Astrocyte (in vitro differentiated cells and primary cell): ENCODE results near the gene UGGT2. TPM values are rescaled to one million over a fixed set of nuclear protein-coding genes. Genes with fewer than 3 reads are reported as not detected.

ENCODE experiments used
- DNase-seq: peaks from one replicate; pipeline ENCODE4 v3.0.0-alpha.2; 2010; ENCODE audit warnings: low read depth
- FAIRE-seq: peaks from 2 replicates; lab custom pipeline; 2011; peaks lifted over from hg19 to GRCh38; lab: Jason Lieb, UNC
- H2AFZ ChIP-seq: 2 replicates; pipeline ENCODE4 v1.6.0; 2012; ENCODE audit warnings: low read depth, low read length, inconsistent platforms
- H3K27ac ChIP-seq: 2 replicates; pipeline ENCODE4 v1.5.1; 2011; ENCODE audit warnings: low read depth, low read length, inconsistent platforms
- H3K27me3 ChIP-seq: 2 replicates; pipeline ENCODE4 v1.6.0; 2011; ENCODE audit warnings: low read length, inconsistent platforms; ENCODE audit not compliant: insufficient read depth
- H3K36me3 ChIP-seq: 2 replicates; pipeline ENCODE4 v1.5.1; 2011; ENCODE audit warnings: low read length, inconsistent platforms; ENCODE audit not compliant: insufficient read depth
- H3K4me1 ChIP-seq: 2 replicates; pipeline ENCODE4 v1.5.1; 2011; ENCODE audit warnings: low read length, inconsistent platforms; ENCODE audit not compliant: insufficient read depth
- H3K4me2 ChIP-seq: 2 replicates; pipeline ENCODE4 v1.6.0; 2012; ENCODE audit warnings: low read length, inconsistent platforms
- H3K4me3 ChIP-seq: 2 replicates; pipeline ENCODE4 v1.5.1; 2011; ENCODE audit warnings: low read depth, mild to moderate bottlenecking, low read length, inconsistent platforms; ENCODE audit not compliant: insufficient read depth
- H3K79me2 ChIP-seq: 2 replicates; pipeline ENCODE4 v1.6.0; 2012; ENCODE audit warnings: mild to moderate bottlenecking, low read length, inconsistent platforms; ENCODE audit not compliant: insufficient read depth
- H3K9ac ChIP-seq: 2 replicates; pipeline ENCODE4 v1.6.0; 2012; ENCODE audit warnings: mild to moderate bottlenecking, low read length, inconsistent platforms
- H3K9me3 ChIP-seq: 2 replicates; pipeline ENCODE4 v1.5.1; 2012; ENCODE audit warnings: low read depth, mild to moderate bottlenecking, low read length, inconsistent platforms; ENCODE audit not compliant: insufficient read depth
- H4K20me1 ChIP-seq: 2 replicates; pipeline ENCODE4 v1.6.0; 2012; ENCODE audit warnings: low read length, inconsistent platforms; ENCODE audit not compliant: insufficient read depth
- H3K27ac Mint-ChIP-seq: one replicate; pipeline ENCODE4 v1.8.0; 2021; ENCODE audit warnings: mild to moderate bottlenecking, mixed read lengths; ENCODE audit not compliant: unreplicated experiment
- H3K27me3 Mint-ChIP-seq: one replicate; pipeline ENCODE4 v1.8.0; 2021; ENCODE audit warnings: low read depth, mixed read lengths; ENCODE audit not compliant: unreplicated experiment
- H3K36me3 Mint-ChIP-seq: one replicate; pipeline ENCODE4 v1.8.0; 2021; ENCODE audit warnings: low read depth, mixed read lengths; ENCODE audit not compliant: unreplicated experiment
- H3K4me1 Mint-ChIP-seq: one replicate; pipeline ENCODE4 v1.8.0; 2021; ENCODE audit warnings: low read depth, mixed read lengths; ENCODE audit not compliant: unreplicated experiment
- H3K4me3 Mint-ChIP-seq: one replicate; pipeline ENCODE4 v1.8.0; 2021; ENCODE audit warnings: mild to moderate bottlenecking, moderate library complexity, mixed read lengths; ENCODE audit not compliant: unreplicated experiment
- H3K9me3 Mint-ChIP-seq: one replicate; pipeline ENCODE4 v1.8.0; 2021; ENCODE audit warnings: mild to moderate bottlenecking, mixed read lengths; ENCODE audit not compliant: unreplicated experiment
- EZH2 ChIP-seq: IDR thresholded peaks from 2 replicates; pipeline ENCODE4 v1.6.1; 2012; ENCODE audit warnings: mild to moderate bottlenecking, low read length, inconsistent platforms; ENCODE audit not compliant: insufficient read depth
- total RNA-seq: library from RNA; stranded (reverse); gene quantifications from 2 replicates; pipeline ENCODE4 v1.2.1, GENCODE V29; 2021
- TF ChIP-seq, protein P1 (sequence below): IDR thresholded peaks from 2 replicates; pipeline ENCODE4 v1.5.1; 2011; ENCODE audit warnings: low read depth, mild to moderate bottlenecking, inconsistent platforms, low read length, moderate library complexity; ENCODE audit not compliant: insufficient read depth

Gene UGGT2
- total RNA-seq, 1 donor from 2014 or later, result 36.2 TPM

DNA sequence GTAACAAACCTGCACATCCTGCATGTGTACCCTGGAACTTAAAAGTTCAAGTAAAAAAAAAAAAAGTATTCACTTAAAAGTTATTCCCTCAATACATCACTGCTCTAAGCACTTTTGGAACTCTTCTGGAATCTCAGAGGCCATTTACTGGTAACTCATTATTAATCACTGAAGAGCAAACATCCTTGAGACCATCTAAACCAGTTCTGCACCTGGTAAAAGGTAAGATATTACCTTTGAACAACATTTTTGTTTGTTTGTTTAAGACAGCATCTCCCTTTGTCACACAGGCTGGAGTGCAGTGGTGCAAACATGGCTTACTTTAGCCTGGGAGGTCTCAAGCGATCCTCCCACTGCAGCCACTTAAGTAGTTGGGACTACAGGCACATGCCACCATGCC lies 16.7 kb downstream of the UGGT2 start:
- Histone ChIP-seq H3K36me3 (no peaks in the 10 kb centered on the region), H3K4me2 (no peak overlapping the region), H3K27ac (no peak overlapping the region), H2AFZ (no peak overlapping the region), H3K79me2 (peaks cover 97% of the 10 kb centered on the region), H3K4me3 (no peak overlapping the region), H3K9ac (no peak overlapping the region), H4K20me1 (peaks cover 61% of the 10 kb centered on the region), H3K4me1 (no peaks in the 10 kb centered on the region), H3K9me3 (peaks cover 4% of the 10 kb centered on the region), H3K27me3 (no peaks in the 10 kb centered on the region)
- Mint-ChIP-seq H3K36me3 (peaks cover 4% of the 10 kb centered on the region), H3K27ac (no peak overlapping the region), H3K9me3 (no peaks in the 10 kb centered on the region), H3K4me3 (no peak overlapping the region), H3K4me1 (no peaks in the 10 kb centered on the region), H3K27me3 (no peaks in the 10 kb centered on the region)
- TF ChIP-seq EZH2, result no peak
- TF ChIP-seq, protein P1, sequence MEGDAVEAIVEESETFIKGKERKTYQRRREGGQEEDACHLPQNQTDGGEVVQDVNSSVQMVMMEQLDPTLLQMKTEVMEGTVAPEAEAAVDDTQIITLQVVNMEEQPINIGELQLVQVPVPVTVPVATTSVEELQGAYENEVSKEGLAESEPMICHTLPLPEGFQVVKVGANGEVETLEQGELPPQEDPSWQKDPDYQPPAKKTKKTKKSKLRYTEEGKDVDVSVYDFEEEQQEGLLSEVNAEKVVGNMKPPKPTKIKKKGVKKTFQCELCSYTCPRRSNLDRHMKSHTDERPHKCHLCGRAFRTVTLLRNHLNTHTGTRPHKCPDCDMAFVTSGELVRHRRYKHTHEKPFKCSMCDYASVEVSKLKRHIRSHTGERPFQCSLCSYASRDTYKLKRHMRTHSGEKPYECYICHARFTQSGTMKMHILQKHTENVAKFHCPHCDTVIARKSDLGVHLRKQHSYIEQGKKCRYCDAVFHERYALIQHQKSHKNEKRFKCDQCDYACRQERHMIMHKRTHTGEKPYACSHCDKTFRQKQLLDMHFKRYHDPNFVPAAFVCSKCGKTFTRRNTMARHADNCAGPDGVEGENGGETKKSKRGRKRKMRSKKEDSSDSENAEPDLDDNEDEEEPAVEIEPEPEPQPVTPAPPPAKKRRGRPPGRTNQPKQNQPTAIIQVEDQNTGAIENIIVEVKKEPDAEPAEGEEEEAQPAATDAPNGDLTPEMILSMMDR, result no peak
- no peak for DNase-seq
- no peak for FAIRE-seq

DNA sequence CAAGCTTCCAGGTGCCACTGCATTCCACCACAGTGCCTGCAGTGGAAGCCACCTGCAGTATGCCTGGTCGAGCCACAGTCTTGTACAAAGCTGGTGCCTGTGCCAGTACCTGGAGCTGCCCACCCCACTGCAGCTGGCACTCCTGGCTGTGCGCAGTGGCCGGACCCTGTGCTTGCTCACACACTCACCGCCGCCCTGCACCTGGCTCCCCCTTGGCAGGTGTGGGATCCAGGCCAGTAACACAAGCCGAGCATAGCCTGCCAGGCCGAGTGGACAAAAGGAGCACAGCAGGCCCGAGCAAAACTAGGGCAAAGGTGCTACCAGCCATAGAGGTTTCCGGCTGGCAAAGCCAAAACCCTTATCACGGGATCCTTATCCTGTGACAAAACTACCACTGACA lies 18.5 kb downstream of the UGGT2 start:
- no peak overlapping the region for H3K27ac ChIP-seq
- H3K27me3 ChIP-seq, result no peaks in the 10 kb centered on the region
- Mint-ChIP-seq H3K9me3 (no peaks in the 10 kb centered on the region), H3K27ac (no peak overlapping the region), H3K27me3 (no peaks in the 10 kb centered on the region), H3K4me3 (no peak overlapping the region), H3K36me3 (peaks cover 2% of the 10 kb centered on the region), H3K4me1 (no peaks in the 10 kb centered on the region)
- no peak overlapping the region for H3K9ac ChIP-seq
- no peaks in the 10 kb centered on the region for H3K36me3 ChIP-seq
- TF ChIP-seq, protein P1, result no peak
- no peak for TF ChIP-seq EZH2
- no peak overlapping the region for H3K4me2 ChIP-seq
- H3K4me1 ChIP-seq, result no peaks in the 10 kb centered on the region
- FAIRE-seq (no peak), DNase-seq (no peak)
- H2AFZ ChIP-seq, result no peak overlapping the region
- H3K79me2 ChIP-seq, result peaks cover 86% of the 10 kb centered on the region
- peaks cover 4% of the 10 kb centered on the region for H3K9me3 ChIP-seq
- H3K4me3 ChIP-seq, result no peak overlapping the region
- peaks cover 48% of the 10 kb centered on the region for H4K20me1 ChIP-seq

DNA sequence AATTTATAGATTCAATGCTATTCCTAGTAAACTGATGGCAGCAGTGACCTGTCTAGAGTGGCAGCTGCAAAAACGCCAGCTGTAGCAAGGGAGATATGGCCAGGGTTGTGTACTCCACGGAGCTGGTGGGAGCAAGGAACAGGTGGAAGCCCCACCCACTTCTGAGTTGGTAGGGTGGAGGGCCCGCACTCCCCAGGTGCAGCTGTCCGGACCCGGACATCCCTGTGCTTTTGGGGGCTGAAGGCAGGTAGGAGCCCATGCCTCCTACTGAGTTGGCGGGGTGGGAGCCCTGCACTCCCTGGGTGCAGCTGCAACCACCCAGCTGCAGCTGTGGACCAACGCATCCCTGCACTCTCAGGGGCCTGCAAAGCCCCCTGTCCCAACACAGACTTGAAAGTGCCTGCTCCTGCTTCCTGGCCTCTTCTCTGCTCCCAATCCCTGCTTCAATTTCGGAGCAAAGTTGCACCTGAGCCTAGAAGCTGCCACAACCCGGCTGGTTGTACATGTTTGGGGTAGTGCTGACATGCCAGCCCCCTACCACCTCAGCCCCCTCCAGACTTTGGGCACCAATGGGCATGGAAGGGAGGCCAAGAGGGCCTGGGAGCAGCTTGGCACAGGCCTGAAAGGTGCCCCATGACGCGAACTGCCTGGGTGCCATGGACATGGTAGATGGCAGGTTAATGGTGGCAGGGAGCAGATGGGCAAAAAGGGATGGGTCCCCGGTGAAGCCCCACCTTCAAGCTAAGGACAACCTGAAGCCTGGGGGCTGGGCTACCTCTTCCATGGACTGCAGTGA lies 19.8 kb downstream of the UGGT2 start:
- Mint-ChIP-seq H3K4me3 (no peak overlapping the region), H3K9me3 (no peaks in the 10 kb centered on the region), H3K36me3 (no peaks in the 10 kb centered on the region), H3K4me1 (no peaks in the 10 kb centered on the region), H3K27ac (no peak overlapping the region), H3K27me3 (no peaks in the 10 kb centered on the region)
- Histone ChIP-seq H3K27me3 (no peaks in the 10 kb centered on the region), H3K4me2 (no peak overlapping the region), H3K79me2 (peaks cover 74% of the 10 kb centered on the region), H3K4me3 (no peak overlapping the region), H3K9me3 (peaks cover 4% of the 10 kb centered on the region), H4K20me1 (peaks cover 39% of the 10 kb centered on the region), H2AFZ (no peak overlapping the region), H3K36me3 (no peaks in the 10 kb centered on the region), H3K27ac (no peak overlapping the region), H3K4me1 (no peaks in the 10 kb centered on the region), H3K9ac (no peak overlapping the region)
- TF ChIP-seq, protein P1, result no peak
- TF ChIP-seq EZH2, result no peak
- no peak for FAIRE-seq
- DNase-seq, result no peak
